Measurements from ENCODE around the gene TUBB.

TUBB gene

DNA sequence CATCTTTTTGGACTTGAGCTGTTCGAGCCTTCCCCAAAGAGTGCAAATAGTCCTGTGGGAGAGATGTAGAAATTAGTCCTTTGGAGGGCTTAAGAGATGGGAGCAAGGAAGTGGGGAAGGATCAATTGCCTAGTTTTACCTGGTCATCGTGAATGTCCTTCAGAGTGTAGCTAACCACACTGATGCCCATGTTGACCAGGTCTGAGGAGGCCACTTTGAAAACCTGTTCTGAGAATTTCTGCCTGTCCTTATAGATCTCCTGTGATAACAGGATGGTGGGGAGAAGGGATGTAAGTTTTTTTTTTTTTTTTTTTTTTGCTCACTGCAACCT, 20.4 kb downstream of the TUBB start:
- TF ChIP-seq, protein P1, sequence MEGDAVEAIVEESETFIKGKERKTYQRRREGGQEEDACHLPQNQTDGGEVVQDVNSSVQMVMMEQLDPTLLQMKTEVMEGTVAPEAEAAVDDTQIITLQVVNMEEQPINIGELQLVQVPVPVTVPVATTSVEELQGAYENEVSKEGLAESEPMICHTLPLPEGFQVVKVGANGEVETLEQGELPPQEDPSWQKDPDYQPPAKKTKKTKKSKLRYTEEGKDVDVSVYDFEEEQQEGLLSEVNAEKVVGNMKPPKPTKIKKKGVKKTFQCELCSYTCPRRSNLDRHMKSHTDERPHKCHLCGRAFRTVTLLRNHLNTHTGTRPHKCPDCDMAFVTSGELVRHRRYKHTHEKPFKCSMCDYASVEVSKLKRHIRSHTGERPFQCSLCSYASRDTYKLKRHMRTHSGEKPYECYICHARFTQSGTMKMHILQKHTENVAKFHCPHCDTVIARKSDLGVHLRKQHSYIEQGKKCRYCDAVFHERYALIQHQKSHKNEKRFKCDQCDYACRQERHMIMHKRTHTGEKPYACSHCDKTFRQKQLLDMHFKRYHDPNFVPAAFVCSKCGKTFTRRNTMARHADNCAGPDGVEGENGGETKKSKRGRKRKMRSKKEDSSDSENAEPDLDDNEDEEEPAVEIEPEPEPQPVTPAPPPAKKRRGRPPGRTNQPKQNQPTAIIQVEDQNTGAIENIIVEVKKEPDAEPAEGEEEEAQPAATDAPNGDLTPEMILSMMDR (IDR thresholded peaks at IDR 0.05; ENCODE audit: low read depth, low read length, missing control alignments), result no peak

DNA sequence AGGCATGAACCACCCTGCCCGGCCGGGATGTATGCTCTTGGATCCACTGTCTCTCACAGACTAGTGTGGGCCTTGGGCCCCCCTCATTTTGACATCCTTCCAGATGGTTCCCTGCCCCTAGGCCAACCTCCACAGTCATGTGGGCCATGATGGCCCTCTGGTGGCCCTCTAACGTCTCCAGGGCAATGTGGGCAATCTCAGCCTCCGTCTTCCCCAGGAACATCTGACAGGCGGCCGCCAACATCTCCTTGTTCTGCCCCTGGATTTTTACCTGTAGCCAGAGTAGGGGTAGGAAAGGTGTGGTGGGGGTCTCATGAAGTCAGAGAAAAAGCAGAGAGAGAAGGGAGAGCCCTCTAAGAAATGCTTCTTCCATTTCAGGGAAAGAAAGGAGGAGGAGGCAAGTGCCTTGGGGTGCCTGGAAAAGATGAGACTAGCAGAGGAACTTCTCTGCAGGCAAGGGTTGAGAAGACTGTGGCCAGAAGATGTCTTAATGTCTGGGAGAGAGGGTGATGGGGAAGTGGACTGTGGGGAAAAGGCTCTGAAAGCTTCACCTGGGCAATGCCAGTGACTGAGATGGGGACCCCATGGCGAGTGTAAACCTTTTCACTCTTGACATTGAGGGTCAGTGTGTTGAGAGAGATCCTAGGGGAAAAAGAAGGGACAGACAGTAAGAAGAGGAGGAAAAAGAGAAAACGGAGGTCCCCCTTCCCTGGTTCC, 21.1 kb downstream of the TUBB start:
- DNase-seq (ENCODE audit: low read depth), result no peak
- H3K4me3 ChIP-seq (ENCODE audit: low read depth, low read length), result peak overlapping the region; percentile 85
- TF ChIP-seq, protein P1 (IDR thresholded peaks at IDR 0.05; ENCODE audit: low read depth, low read length, missing control alignments), result no peak

More for the DNA sequence above, 20.4 kb downstream of the TUBB start:
- H3K4me3 ChIP-seq (ENCODE audit: low read depth, low read length), result no peak overlapping the region
- no peak for DNase-seq (ENCODE audit: low read depth)

DNA sequence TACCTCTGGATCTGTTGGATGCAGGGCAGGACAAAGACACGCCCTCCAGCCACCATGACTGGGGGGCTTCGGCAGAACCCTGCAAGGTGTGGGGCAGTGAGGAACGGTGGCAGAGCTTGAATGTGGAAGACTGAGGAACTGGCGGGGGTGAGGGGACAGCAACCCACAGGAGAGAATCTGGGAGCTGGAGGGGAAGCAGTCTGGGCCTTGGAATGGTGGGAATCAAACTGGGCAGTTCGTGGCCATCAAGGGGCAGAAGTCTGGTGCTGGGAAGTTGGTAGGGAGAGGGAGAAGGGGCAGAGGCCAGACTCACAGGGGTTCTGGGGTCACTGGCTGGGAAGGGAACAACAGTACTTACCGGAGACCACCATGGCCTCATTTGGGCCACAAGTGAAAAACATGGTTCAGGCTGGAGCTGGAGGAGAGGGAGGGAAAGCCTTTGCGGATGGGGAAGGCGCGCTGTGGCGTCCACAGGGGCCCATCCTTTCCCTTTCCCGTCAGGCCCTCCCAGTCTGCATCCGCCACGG, 21.7 kb downstream of the TUBB start:
- DNase-seq (ENCODE audit: low read depth), result no peak
- peak overlapping the region; percentile 85 for H3K4me3 ChIP-seq (ENCODE audit: low read depth, low read length)
- TF ChIP-seq, protein P1 (IDR thresholded peaks at IDR 0.05; ENCODE audit: low read depth, low read length, missing control alignments), result no peak

DNA sequence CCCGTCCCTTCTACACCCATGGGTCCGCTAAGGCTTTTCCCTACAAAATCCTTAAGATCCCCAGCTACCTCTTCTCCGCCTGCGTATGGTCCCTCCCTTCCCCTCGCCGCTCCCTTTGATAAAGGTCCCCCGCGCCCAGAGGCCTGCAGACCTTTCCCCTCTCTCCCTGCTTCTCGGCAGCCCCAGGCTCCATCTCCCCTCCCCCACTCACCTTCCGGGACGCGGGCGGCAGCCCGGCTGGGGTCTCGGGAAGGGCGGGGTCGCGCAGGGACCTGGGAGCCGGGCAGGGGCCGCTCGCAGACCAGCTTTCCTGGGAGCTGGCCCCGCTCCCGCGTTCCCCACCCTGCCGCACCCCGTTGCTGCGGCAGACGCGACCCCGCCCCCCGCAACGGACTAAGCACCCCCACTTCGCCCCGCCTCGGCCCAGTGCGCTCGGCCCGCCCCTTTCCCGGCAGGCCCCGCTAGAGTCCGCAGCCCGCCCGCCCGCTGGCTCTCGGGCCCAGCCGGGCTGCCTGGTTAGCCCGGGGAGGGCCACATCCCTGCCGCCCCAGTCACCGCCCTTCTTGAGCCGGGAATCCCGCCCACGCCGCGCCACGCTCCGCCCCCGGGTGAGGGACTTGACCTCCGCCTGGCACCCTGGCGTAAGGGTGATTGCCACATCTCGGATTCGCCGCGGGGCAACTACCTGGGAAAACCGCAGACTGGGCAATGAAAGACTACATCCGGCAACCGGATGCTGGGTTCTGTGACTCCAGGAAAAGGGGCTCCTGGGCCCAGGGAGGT, 22.4 kb downstream of the TUBB start, which contains the start of gene FLOT1:
Gene FLOT1 (minus strand): TSS at position 372 of the 783 bp plus-strand sequence. CDS start 498 bp downstream, outside the sequence.
- TF ChIP-seq, protein P1 (IDR thresholded peaks at IDR 0.05; ENCODE audit: low read depth, low read length, missing control alignments), result no peak
- DNase-seq (ENCODE audit: low read depth), result no peak
- peak within 1 kb of the TSS; percentile 85 for H3K4me3 ChIP-seq (ENCODE audit: low read depth, low read length)

DNA sequence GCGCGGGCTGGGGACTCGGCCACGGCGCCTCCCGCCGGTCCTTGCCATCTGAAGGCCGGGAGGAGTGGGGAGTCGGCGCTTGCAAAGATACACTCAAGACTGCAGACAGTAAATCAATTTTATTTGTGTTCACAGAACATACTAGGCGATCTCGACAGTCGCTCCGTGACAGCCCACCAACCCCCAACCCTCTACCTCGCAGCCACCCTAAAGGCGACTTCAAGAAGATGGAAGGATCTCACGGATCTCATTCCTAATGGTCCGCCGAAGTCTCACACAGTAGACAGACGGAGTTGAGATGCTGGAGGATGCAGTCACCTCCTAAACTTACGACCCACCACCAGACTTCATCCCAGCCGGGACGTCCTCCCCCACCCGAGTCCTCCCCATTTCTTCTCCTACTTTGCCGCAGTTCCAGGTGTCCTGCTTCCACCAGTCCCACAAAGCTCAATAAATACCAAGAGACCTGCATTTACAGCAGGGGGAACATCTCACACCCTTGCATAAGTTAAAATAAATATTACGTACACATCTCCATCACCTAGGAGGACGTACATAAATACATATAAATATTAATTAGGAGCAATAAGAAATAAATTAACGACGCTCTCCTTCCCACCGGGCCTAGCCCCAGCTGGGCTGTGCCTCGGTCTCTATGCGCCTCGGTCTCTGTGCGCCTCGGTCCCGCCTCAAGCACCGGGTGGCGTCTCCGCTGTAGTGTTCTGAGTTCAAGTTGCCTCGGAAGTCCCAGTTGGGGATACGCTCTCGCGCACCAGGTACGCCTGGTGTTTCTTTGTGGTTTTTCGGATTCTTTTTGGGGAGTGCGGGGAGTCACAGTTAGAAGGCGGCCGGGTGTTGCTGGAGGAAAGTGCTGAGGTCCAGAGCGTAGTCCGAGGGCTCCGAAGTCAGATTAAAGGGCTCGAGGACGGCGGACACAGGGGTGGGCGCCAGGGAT, 23.2 kb downstream of the TUBB start:
- DNase-seq (ENCODE audit: low read depth), result no peak
- TF ChIP-seq, protein P1 (IDR thresholded peaks at IDR 0.05; ENCODE audit: low read depth, low read length, missing control alignments), result no peak
- H3K4me3 ChIP-seq (ENCODE audit: low read depth, low read length), result peak overlapping the region; percentile 85

DNA sequence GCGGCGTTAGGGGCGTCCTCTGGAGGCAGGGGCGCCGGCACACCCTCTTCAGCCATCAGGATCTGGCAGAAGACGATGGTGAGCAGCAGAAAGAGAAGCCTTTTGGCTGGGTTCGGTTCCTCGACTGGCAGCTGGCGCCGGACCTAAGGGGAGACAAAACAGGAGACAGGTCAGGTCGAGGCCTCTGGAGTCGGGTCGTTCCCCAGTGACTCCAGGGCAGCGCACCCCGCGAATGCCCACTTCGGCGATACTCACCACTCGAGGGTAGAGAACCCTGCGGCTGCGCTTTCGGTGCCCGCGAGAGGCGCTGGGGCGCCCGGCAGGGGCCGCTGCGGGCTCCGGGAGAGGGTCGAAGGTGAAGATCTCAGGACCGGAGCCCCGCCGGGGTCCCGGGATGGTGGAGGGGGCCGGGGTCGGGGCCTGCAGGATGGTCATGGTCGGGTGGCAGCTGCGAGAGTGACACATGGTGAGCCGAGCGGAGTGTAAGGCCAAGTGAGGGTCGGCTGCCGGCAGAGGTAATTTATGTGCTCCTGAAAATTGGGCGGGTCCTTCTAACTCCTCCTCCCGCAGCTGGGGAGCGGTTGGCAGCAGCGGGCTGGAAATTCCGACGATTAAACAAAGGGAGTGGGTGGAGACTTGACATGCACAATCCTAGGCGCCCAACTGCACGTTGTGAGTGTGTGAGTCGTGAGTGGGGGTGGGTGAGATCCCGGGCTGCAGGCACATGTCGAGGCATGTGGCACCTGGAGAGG, 24.1 kb downstream of the TUBB start, which contains the start of gene IER3:
Gene IER3 (minus strand): TSS at position 494 of the 752 bp plus-strand sequence. CDS start 29 bp downstream, at position 465.
- H3K4me3 ChIP-seq (ENCODE audit: low read depth, low read length), result peak within 1 kb of the TSS; percentile 85
- TF ChIP-seq, protein P1 (IDR thresholded peaks at IDR 0.05; ENCODE audit: low read depth, low read length, missing control alignments), result peak; percentile 75
- no peak for DNase-seq (ENCODE audit: low read depth)

Measured in GM12864 (cell line).